GM23338 (cell line): ENCODE data around the gene SLC12A7.

Source experiments
- CREB1 ChIP-seq: fragments of 250-450 bp; sonication (Bioruptor Pico); IDR thresholded peaks from 2 replicates; pipeline ENCODE4 v1.5.0; 2020; ENCODE audit warnings: low read depth, mild to moderate bottlenecking, moderate library complexity
- CTCF ChIP-seq, 2 experiments: fragments of 200-600 bp in 1 of 2; sonication (generic) in 1 of 2; conservative IDR thresholded peaks; 2 replicates each; pipeline versions ENCODE4 v1.5.1 to v1.6.1; 2016 to 2017; ENCODE audit warnings: antibody characterized with exemption in 2 of 2, low read depth in 2 of 2, mild to moderate bottlenecking in 2 of 2, moderate library complexity in 1 of 2
- EZH2 ChIP-seq: fragments of 200-600 bp; sonication (generic); IDR thresholded peaks from one replicate; pipeline ENCODE4 v1.8.0; 2017; ENCODE audit warnings: antibody characterized with exemption, mild to moderate bottlenecking, low read depth; ENCODE audit not compliant: unreplicated experiment
- EZH2phosphoT487 ChIP-seq: fragments of 200-600 bp; sonication (generic); IDR thresholded peaks from one replicate; pipeline ENCODE4 v1.8.1; 2018; ENCODE audit warnings: antibody characterized with exemption; ENCODE audit not compliant: unreplicated experiment
- JUNB ChIP-seq: IDR thresholded peaks from one replicate; pipeline ENCODE4 v1.6.1; 2016; ENCODE audit warnings: antibody characterized with exemption; ENCODE audit not compliant: unreplicated experiment
- NANOG ChIP-seq: IDR thresholded peaks from 2 replicates; pipeline ENCODE4 v1.6.1; 2016; ENCODE audit warnings: antibody characterized with exemption, borderline replicate concordance
- POLR2AphosphoS5 ChIP-seq: IDR thresholded peaks from 2 replicates; pipeline ENCODE4 v1.6.1; 2016; ENCODE audit warnings: antibody characterized with exemption, low read depth
- STAT1 ChIP-seq: IDR thresholded peaks from one replicate; pipeline ENCODE4 v1.6.1; 2016; ENCODE audit warnings: antibody characterized with exemption; ENCODE audit not compliant: unreplicated experiment
- ZNF114 ChIP-seq: fragments of 250-450 bp; sonication (Bioruptor Pico); IDR thresholded peaks from 2 replicates; pipeline ENCODE4 v1.5.0; 2020; ENCODE audit warnings: mild to moderate bottlenecking, moderate library complexity
- TF ChIP-seq, protein P1 (sequence below): IDR thresholded peaks from one replicate; pipeline ENCODE4 v1.6.1; 2018; ENCODE audit warnings: antibody characterized with exemption; ENCODE audit not compliant: unreplicated experiment

GRCh38 chr5:1055896-1056610, 55.8 kb downstream of the SLC12A7 start:
- TF ChIP-seq CTCF (conservative IDR thresholded peaks at IDR 0.05; ENCODE audit: low read depth in 2 of 2) = no peak
- no peak for TF ChIP-seq NANOG
- TF ChIP-seq EZH2 = no peak
- TF ChIP-seq JUNB = no peak
- TF ChIP-seq POLR2AphosphoS5 = no peak
- no peak for TF ChIP-seq EZH2phosphoT487
- TF ChIP-seq, protein P1, sequence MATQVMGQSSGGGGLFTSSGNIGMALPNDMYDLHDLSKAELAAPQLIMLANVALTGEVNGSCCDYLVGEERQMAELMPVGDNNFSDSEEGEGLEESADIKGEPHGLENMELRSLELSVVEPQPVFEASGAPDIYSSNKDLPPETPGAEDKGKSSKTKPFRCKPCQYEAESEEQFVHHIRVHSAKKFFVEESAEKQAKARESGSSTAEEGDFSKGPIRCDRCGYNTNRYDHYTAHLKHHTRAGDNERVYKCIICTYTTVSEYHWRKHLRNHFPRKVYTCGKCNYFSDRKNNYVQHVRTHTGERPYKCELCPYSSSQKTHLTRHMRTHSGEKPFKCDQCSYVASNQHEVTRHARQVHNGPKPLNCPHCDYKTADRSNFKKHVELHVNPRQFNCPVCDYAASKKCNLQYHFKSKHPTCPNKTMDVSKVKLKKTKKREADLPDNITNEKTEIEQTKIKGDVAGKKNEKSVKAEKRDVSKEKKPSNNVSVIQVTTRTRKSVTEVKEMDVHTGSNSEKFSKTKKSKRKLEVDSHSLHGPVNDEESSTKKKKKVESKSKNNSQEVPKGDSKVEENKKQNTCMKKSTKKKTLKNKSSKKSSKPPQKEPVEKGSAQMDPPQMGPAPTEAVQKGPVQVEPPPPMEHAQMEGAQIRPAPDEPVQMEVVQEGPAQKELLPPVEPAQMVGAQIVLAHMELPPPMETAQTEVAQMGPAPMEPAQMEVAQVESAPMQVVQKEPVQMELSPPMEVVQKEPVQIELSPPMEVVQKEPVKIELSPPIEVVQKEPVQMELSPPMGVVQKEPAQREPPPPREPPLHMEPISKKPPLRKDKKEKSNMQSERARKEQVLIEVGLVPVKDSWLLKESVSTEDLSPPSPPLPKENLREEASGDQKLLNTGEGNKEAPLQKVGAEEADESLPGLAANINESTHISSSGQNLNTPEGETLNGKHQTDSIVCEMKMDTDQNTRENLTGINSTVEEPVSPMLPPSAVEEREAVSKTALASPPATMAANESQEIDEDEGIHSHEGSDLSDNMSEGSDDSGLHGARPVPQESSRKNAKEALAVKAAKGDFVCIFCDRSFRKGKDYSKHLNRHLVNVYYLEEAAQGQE = no peak
- TF ChIP-seq STAT1 = no peak
- TF ChIP-seq ZNF114 (CRISPR knock-in tag) = no peak
- TF ChIP-seq CREB1 (CRISPR knock-in tag) = no peak
